Vagina (tissue), 2 donors: Measurements from ENCODE around the gene FAF1. TPM values are rescaled to one million over a fixed set of nuclear protein-coding genes. Genes with fewer than 3 reads are reported as not detected.

Experiments
- DNase-seq, 2 donors: peaks; one replicate each; pipeline ENCODE4 v3.0.0-alpha.2; 2017; ENCODE audit errors: extremely low spot score in 2 of 2
- H3K27ac ChIP-seq: fragments of 200-600 bp; sonication (generic); one replicate; pipeline ENCODE4 v1.5.1; 2019
- H3K27me3 ChIP-seq: fragments of 200-600 bp; sonication (generic); one replicate; pipeline ENCODE4 v1.5.1; 2019
- H3K36me3 ChIP-seq, 2 donors: fragments of 200-600 bp; sonication (generic); one replicate each; pipeline ENCODE4 v1.5.1; 2017 to 2019
- H3K4me1 ChIP-seq: fragments of 200-600 bp; sonication (generic); one replicate; pipeline ENCODE4 v1.5.1; 2019
- H3K4me3 ChIP-seq, 2 donors: fragments of 200-600 bp; sonication (generic); 1 replicate in 1 of 2; 2 replicates in 1 of 2; pipeline ENCODE4 v1.5.1; 2016 to 2019
- H3K9me3 ChIP-seq: fragments of 200-600 bp; sonication (generic); one replicate; pipeline ENCODE4 v1.5.1; 2019
- CTCF ChIP-seq, 3 experiments: fragments of 450-650 bp in 2 of 3; fragments of 200-600 bp in 1 of 3; sonication (generic) in 1 of 3; IDR thresholded peaks; one replicate each; pipeline ENCODE4 v1.5.1; 2017 to 2019; ENCODE audit warnings: antibody characterized with exemption in 3 of 3, mild to moderate bottlenecking in 2 of 3, moderate library complexity in 2 of 3
- POLR2A ChIP-seq, 2 donors: fragments of 450-650 bp; IDR thresholded peaks; one replicate each; pipeline ENCODE4 v1.6.1; 2017; ENCODE audit warnings: antibody characterized with exemption in 2 of 2, mild to moderate bottlenecking in 2 of 2, moderate library complexity in 2 of 2
- POLR2AphosphoS5 ChIP-seq, 2 donors: sonication (generic); formaldehyde crosslinking; IDR thresholded peaks; one replicate each; pipeline ENCODE4 v1.9.0; 2017; ENCODE audit warnings: antibody characterized with exemption in 2 of 2, mild to moderate bottlenecking in 2 of 2, low read depth in 1 of 2; ENCODE audit not compliant: insufficient read depth in 1 of 2
- intact Hi-C: fragments of 100-400 bp; cut with DNase I; formaldehyde crosslinking; loops from one replicate; pipeline ENCODE4 v1.15.1; 2023
- total RNA-seq: library from RNA; depleted of rRNA; stranded (reverse); fragments of >200 nt; gene quantifications from one replicate; pipeline ENCODE4 v1.2.3, GENCODE V29; 2016

Gene FAF1
- total RNA-seq, 1 donor from 2014 or later, result 40.0 TPM

GRCh38 chr1:50417507-50417906, 542.6 kb downstream of the FAF1 start:
- Histone ChIP-seq H3K36me3 (no peaks in the 10 kb centered on the region), H3K4me3 (no peak overlapping the region), H3K27ac (no peak overlapping the region), H3K9me3 (no peaks in the 10 kb centered on the region), H3K27me3 (peaks cover 37% of the 10 kb centered on the region), H3K4me1 (peaks cover 36% of the 10 kb centered on the region)
- intact Hi-C loops, result no loop called here
- TF ChIP-seq CTCF (IDR thresholded peaks at IDR 0.05), result no peak
- TF ChIP-seq POLR2AphosphoS5 (IDR thresholded peaks at IDR 0.05; ENCODE audit: insufficient read depth in 1 of 2, low read depth in 1 of 2), result no peak
- no peak for TF ChIP-seq POLR2A (IDR thresholded peaks at IDR 0.05)
- no peak for DNase-seq

GRCh38 chr1:50416553-50417453, 543.3 kb downstream of the FAF1 start:
- Histone ChIP-seq H3K9me3 (no peaks in the 10 kb centered on the region), H3K36me3 (no peaks in the 10 kb centered on the region), H3K27me3 (peaks cover 37% of the 10 kb centered on the region), H3K27ac (no peak overlapping the region), H3K4me1 (peaks cover 36% of the 10 kb centered on the region), H3K4me3 (no peak overlapping the region)
- TF ChIP-seq POLR2AphosphoS5 (IDR thresholded peaks at IDR 0.05; ENCODE audit: insufficient read depth in 1 of 2, low read depth in 1 of 2) (no peak), POLR2A (IDR thresholded peaks at IDR 0.05) (no peak), CTCF (IDR thresholded peaks at IDR 0.05) (no peak)
- intact Hi-C loops, result no loop called here
- DNase-seq, result no peak

- Histone ChIP-seq H3K4me1 (peaks cover 35% of the 10 kb centered on the region), H3K9me3 (no peaks in the 10 kb centered on the region), H3K36me3 (no peaks in the 10 kb centered on the region), H3K27ac (no peak overlapping the region), H3K4me3 (no peak overlapping the region), H3K27me3 (peaks cover 37% of the 10 kb centered on the region)
- TF ChIP-seq POLR2A (IDR thresholded peaks at IDR 0.05), result no peak
- TF ChIP-seq POLR2AphosphoS5 (IDR thresholded peaks at IDR 0.05; ENCODE audit: insufficient read depth in 1 of 2, low read depth in 1 of 2), result no peak
- no peak for TF ChIP-seq CTCF (IDR thresholded peaks at IDR 0.05)
- intact Hi-C loops, result no loop called here
- no peak for DNase-seq
Measured at GRCh38 chr1:50416150-50416527, 543.9 kb downstream of the FAF1 start.

GRCh38 chr1:50415235-50416149, 544.6 kb downstream of the FAF1 start:
- H3K4me1 ChIP-seq, result peaks cover 29% of the 10 kb centered on the region
- peaks cover 37% of the 10 kb centered on the region for H3K27me3 ChIP-seq
- no peaks in the 10 kb centered on the region for H3K9me3 ChIP-seq
- intact Hi-C loops, result no loop called here
- DNase-seq, result no peak
- TF ChIP-seq POLR2AphosphoS5 (IDR thresholded peaks at IDR 0.05; ENCODE audit: insufficient read depth in 1 of 2, low read depth in 1 of 2) (no peak), POLR2A (IDR thresholded peaks at IDR 0.05) (no peak), CTCF (IDR thresholded peaks at IDR 0.05) (no peak)
- no peaks in the 10 kb centered on the region for H3K36me3 ChIP-seq
- H3K27ac ChIP-seq, result no peak overlapping the region
- H3K4me3 ChIP-seq, result no peak overlapping the region
